GM19324 (cell line): ENCODE results near the gene EPB41L4A.

Experiments used
- ATAC-seq: cut with Tn5 transposase; IDR thresholded peaks from one replicate; pipeline ENCODE4 v1.9.1; 2021; ENCODE audit warnings: mild to moderate bottlenecking, moderate library complexity; ENCODE audit not compliant: unreplicated experiment, low FRiP score

Gene EPB41L4A

DNA sequence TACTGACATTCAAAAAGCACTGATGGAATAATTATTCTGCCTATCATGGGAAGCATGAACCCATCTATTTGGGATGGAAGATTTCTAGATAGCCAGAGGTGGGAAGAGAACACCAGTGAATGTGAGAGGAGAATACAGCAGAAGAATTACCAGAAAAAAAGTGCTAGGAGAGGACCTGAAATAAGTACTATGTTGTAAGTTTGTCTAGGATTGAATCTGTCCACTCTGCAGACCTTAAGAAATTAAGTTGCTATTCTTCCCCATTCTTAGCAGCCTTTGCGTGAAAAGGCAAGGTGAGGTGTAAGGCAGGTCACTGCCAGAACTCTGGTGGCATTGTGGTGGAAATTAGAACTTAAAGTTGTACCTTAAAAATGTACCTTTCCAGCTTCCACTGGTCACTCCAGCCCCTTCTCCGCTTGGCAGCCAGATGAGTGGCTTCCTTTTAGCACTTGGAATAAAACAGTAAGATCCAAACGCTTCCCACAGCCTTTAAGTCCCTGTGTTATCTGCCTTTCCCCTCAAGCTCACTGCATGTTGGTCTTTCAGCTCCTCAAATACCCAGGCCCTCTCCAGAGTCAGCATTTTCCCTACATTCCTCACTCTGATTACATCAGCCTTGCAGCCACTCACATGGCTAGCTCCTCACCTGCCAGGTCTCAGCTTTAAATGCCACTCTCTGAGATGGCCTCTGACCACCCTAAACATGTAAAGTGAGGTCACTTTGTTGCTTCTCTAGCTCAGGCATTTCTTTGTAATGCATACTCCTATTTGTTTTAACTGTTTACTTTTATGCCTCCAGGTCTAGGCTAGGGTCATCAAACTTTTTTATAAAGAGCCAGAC lies 253.0 kb downstream of the EPB41L4A start:
- ATAC-seq, result no peak

DNA sequence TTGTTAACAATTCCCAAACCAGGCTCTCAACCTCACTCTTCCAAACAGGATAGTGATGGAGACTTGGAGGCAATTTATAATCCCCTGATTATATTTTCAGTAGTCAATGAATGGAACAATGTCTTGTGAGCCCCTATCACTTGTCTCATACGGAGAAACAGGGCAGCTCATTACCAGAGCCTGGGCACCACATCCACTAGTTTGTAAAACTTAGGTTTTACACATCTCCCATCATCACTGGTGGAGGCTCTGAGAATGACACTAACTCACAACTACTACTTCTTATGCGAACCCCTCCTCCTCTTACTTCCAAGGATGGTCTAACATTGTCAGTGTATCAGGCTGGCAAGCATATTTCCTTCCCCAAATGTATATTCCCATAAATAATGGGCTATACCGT lies 253.7 kb downstream of the EPB41L4A start:
- no peak for ATAC-seq

GRCh38 chr5:112163435-112163834 lies 255.6 kb downstream of the EPB41L4A start:
- no peak for ATAC-seq

DNA sequence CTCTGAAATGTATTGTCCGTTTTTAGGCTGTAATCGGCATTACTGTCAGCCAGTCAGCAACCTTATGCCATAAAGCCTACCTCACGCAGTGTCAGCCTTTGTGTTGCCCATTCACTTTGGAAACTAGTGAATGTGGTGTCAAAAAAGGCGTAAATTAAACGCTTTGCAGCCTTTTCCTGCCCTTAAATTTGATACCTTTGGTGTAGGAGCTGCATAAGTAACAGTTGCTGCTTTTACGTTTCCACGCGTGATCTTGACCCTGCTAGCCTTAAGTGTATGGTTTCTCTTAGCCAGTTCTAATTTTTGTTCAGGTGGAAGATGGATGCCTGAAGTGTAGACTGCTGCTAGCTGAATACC lies 257.7 kb downstream of the EPB41L4A start:
- no peak for ATAC-seq

DNA sequence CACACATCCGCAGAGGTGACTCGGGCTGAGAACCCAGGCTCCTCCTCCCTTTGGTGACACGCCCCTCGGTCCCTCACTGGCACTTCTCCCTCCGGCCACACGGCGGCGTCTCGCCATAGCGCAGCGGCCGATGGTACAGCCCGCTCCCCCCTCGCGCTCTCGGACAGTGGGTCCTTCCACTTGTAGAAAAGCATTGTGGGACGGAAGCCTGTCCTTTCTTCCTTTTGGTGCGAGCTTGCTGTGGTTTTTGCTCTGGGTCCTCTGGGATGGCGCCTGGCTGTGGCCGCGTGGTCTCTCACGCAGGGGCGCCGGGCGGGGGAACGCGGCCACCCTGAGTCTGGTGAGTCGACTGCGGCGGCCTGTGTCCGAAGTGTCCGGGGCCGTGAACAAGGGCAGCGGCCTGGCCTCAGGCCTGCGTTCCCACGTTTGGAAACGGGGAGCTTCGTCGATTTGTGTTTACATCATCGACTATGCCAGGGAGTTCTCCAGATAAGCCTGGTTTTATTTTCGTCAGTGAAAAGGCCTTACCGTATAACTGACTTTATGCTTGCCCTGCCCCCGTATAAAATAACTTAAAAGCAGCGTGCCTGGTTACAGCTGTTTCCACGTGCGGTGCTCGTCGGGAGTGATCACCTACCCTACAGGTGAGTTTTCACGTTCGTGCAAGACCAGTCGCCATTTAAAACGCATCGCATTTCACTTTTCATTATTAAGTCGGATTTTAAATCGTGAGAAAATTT lies 258.3 kb downstream of the EPB41L4A start:
- peak; percentile 97 for ATAC-seq

DNA sequence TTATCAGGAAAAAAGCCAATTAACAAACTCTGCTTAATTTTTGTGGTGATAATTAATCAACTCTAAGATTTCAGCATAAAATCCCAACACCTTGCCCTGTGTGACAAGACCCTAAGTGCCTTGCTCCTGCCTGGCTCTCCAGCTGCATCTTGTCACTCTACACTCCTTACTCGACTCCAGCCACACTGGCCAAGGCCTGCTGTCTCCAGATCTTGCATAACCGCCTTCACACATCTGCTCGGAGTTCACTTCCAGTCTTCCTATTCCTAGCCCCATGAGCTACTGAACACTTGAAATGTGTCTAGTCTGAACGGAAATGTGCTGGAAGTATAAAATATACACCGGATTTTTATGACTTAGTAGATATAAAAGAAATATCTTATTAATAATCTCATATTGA lies 259.6 kb downstream of the EPB41L4A start:
- no peak for ATAC-seq

- no peak for ATAC-seq
Measured at GRCh38 chr5:112156211-112156610, 262.9 kb downstream of the EPB41L4A start.

GRCh38 chr5:112154940-112155686 lies 264.0 kb downstream of the EPB41L4A start:
- no peak for ATAC-seq

- ATAC-seq, result no peak
Measured at GRCh38 chr5:112149727-112150126, 269.4 kb downstream of the EPB41L4A start.

DNA sequence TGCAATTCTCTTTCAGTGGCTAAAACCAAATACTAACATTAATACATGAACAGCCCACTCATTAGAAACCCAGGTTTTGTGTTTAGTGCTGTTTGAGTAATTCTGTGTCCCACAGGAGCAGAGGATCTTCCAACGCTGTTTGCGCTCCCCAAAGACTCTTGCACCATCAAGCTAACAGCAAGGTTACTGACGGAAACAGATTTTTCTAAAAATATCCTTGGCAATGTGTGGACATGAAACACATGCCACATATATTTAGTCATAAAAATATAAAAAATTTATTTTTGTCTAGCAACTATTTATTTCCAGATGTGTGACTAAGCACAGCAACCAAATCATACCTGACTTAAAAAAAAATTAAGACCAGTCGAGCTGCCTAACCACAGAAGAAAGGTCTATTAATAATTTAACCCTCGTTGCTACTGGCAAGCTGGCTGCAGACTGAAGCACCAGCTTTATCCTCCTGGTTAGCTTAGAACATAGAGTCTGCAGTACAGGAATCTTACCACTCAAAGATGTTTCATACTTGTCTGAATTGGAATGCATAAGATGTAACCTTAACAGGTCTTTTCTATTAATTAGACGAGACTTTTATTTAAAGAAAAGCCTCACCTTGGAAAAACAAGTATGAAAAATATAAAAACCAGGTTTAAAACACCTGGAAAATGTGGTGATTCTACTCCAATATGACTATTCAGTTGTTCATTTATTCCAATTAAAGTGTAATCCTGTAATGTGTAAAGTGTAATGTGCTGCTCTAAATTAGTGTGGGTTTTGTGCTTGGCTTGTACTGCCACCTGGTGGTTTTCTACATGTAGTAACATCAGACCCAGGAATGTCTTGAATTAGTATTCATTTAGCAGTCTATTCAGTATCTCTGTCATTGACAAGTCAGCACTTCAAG lies 272.5 kb downstream of the EPB41L4A start:
- ATAC-seq, result peak; percentile 79

DNA sequence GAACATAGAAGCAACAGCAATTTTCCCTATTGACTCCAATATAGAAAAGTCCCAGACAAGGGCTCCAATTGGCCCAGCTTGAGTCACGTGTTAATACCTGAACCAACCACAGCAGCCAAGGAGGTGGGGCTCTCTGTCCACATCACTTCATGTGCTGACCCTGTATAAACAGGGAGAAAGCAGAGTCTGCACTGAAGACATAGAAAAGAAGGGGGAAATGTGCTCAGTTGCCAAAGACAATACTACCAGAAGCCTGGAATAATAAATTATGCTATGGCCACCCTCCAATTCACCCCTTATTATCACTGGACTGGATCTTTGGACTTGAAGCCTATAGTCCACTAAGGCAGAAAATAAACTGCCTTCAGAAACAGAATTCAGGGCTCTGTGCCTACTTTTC lies 275.4 kb downstream of the EPB41L4A start:
- ATAC-seq, result no peak

DNA sequence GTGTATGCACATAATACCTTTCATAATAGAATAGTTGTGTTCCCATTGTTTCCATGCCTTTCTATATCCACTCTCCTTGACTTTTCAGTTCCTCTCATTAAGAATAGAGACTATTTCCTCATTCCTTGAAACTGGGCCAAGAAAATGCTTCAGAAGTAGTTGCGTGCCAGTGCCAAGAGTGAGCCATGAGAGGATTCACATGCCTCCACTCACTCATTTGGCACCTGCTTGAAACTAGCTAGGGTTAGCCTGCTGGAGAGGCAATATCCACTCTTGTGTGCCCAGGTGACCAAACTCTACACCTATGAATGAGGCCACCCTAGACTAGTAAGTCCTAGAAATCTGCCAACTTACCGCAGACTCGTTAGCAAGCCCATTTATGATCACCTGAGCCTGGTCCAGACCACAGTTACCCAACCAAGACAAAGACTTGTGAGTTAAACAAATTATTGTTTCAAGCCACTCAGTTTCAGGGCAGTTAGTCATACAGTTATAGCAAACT lies 276.3 kb downstream of the EPB41L4A start:
- no peak for ATAC-seq

DNA sequence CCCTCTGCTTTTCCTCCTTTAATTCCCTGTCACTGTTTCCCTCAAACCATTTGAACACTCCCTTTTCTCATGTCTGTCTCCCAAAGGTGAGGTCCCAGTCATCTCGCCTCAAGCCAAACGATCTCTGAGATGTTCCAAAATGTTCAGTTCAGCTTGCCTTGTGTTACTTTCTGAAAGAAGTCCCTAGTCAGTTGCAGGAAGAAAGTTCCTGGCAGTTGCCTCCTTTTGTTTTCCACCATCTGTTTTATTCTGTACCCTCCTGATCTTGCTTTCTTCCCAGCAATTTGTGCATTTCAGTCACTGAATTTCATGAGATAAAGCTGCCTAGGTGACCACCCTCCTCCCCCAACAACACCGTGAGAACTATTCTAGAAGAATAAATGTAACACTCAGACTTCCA lies 277.5 kb downstream of the EPB41L4A start:
- ATAC-seq, result no peak

DNA sequence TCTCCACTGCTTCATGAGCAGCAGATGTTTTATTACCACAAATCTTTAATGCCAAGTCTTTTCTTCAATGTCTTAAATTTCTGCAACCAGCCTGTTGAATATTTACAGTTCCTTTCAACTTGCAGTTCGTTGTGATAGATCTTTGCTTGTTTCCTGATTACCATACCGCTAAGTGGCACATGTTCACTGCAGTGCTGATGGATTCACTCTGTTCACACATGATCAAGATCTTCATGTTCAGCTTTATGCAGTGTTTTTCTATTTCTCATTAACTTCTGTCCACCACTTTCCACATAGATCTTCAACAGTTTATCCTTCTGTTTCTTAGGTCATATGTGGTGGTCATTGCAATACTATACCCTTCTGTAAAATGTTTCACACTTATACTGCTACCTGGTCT lies 280.6 kb downstream of the EPB41L4A start:
- ATAC-seq, result no peak

GRCh38 chr5:112136773-112137172 lies 282.3 kb downstream of the EPB41L4A start:
- no peak for ATAC-seq

- no peak for ATAC-seq
Measured at GRCh38 chr5:112127861-112128260, 291.2 kb downstream of the EPB41L4A start.

DNA sequence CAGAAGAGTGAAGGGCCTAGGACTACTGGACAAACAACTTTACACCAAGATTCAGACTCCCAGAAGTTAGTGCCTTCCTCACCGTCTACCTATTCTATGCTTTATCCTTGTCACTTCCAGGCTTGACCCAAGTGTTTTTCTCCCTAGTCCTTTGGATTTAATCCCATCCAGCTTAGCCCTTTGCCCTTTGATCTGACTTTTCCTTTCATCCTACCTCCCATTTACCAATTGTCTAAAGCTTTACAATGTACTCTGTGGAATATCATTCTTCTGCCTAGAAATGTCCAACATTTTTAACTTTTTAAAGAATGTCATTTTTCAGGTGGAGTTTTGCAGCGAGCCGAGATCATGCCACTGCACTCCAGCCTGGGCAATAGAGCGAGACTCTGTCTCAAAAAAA lies 292.1 kb downstream of the EPB41L4A start:
- no peak for ATAC-seq

GRCh38 chr5:112125903-112126302 lies 293.2 kb downstream of the EPB41L4A start:
- ATAC-seq, result no peak

GRCh38 chr5:112124788-112125187 lies 294.3 kb downstream of the EPB41L4A start:
- ATAC-seq, result no peak

GRCh38 chr5:112123086-112123485 lies 296.0 kb downstream of the EPB41L4A start:
- ATAC-seq, result no peak
